ENCODE data around the gene BCL6B.

Gene BCL6B

GRCh38 chr17:7064261-7064660 lies 41.4 kb downstream of the BCL6B start:
- DNase-seq: no peak

GRCh38 chr17:7067198-7067597 lies 44.3 kb downstream of the BCL6B start:
- DNase-seq: no peak

- no peak for DNase-seq
These were observed 45.4 kb downstream of the BCL6B start for GRCh38 chr17:7068268-7068667.

GRCh38 chr17:7070712-7071111 lies 47.9 kb downstream of the BCL6B start:
- DNase-seq: no peak

GRCh38 chr17:7072406-7072805 lies 49.6 kb downstream of the BCL6B start:
- DNase-seq: no peak

GRCh38 chr17:7074931-7075330 lies 52.1 kb downstream of the BCL6B start:
- no peak for DNase-seq

GRCh38 chr17:7077911-7078546 lies 55.2 kb downstream of the BCL6B start:
- DNase-seq: no peak

- no peak for DNase-seq
These were observed 55.9 kb downstream of the BCL6B start for GRCh38 chr17:7078711-7079110.

All from CD4-positive, alpha-beta T cell treated with Interleukin-12 subunit alpha and Interleukin-12 subunit beta, for 1 hour (primary cell).